GM18873 (cell line): ENCODE results near the gene IKZF1.
A peak's percentile ranks its signal among the peaks of the same experiment; 100 is the strongest.

Source experiments
- ATAC-seq: cut with Tn5 transposase; IDR thresholded peaks from one replicate; pipeline ENCODE4 v1.9.1; 2021; ENCODE audit warnings: mild to moderate bottlenecking, moderate library complexity, moderate number of reproducible peaks; ENCODE audit not compliant: unreplicated experiment, low FRiP score

Gene IKZF1

GRCh38 chr7:50399635-50400034 lies 95.1 kb downstream of the IKZF1 start:
- no peak for ATAC-seq

- no peak for ATAC-seq
Observed at GRCh38 chr7:50400114-50400513, 95.6 kb downstream of the IKZF1 start.

GRCh38 chr7:50404392-50404791 lies 99.9 kb downstream of the IKZF1 start:
- no peak for ATAC-seq

GRCh38 chr7:50405221-50405620 lies 100.7 kb downstream of the IKZF1 start:
- no peak for ATAC-seq

GRCh38 chr7:50406935-50407334 lies 102.4 kb downstream of the IKZF1 start:
- no peak for ATAC-seq

- ATAC-seq, result peak; percentile 48
Observed at GRCh38 chr7:50409856-50410745, 105.6 kb downstream of the IKZF1 start.

GRCh38 chr7:50411332-50411731 lies 106.8 kb downstream of the IKZF1 start:
- ATAC-seq, result no peak

- ATAC-seq, result no peak
Observed at GRCh38 chr7:50412973-50413372, 108.5 kb downstream of the IKZF1 start.

GRCh38 chr7:50413561-50413960 lies 109.0 kb downstream of the IKZF1 start:
- ATAC-seq, result no peak

GRCh38 chr7:50415844-50416364 lies 111.4 kb downstream of the IKZF1 start:
- no peak for ATAC-seq

- ATAC-seq, result peak; percentile 63
Observed at GRCh38 chr7:50416527-50417182, 112.1 kb downstream of the IKZF1 start.

- peak; percentile 86 for ATAC-seq
Observed at GRCh38 chr7:50418086-50418515, 113.6 kb downstream of the IKZF1 start.

GRCh38 chr7:50418526-50419290 lies 114.2 kb downstream of the IKZF1 start:
- ATAC-seq, result no peak

- no peak for ATAC-seq
Observed at GRCh38 chr7:50421043-50421442, 116.5 kb downstream of the IKZF1 start.

GRCh38 chr7:50422858-50423257 lies 118.3 kb downstream of the IKZF1 start:
- ATAC-seq, result no peak

- no peak for ATAC-seq
Observed at GRCh38 chr7:50423860-50424259, 119.3 kb downstream of the IKZF1 start.

GRCh38 chr7:50425318-50425717 lies 120.8 kb downstream of the IKZF1 start:
- ATAC-seq, result no peak

- ATAC-seq, result no peak
Observed at GRCh38 chr7:50426280-50427045, 121.9 kb downstream of the IKZF1 start.

GRCh38 chr7:50427518-50427917 lies 123.0 kb downstream of the IKZF1 start:
- ATAC-seq, result no peak

- no peak for ATAC-seq
Observed at GRCh38 chr7:50428911-50429310, 124.4 kb downstream of the IKZF1 start.
